Right cardiac atrium (tissue), 5 donors: Measurements from ENCODE around the gene CYP27A1. TPM values are rescaled to one million over a fixed set of nuclear protein-coding genes. Genes with fewer than 3 reads are reported as not detected.

Source experiments
- ATAC-seq, 2 donors: fragments of 200-7000 bp; cut with Tn5 transposase; one replicate each; pipeline versions ENCODE4 v1.8.0 to v1.9.1; 2020; ENCODE audit warnings: moderate library complexity in 2 of 2, mild to moderate bottlenecking in 1 of 2
- DNase-seq, 3 donors: peaks; one replicate each; pipeline ENCODE4 v3.0.0-alpha.2; 2020
- H3K27ac ChIP-seq: one replicate; pipeline ENCODE4 v1.5.1; 2013; ENCODE audit warnings: mild to moderate bottlenecking, low read length, control low read depth, moderate library complexity
- H3K27me3 ChIP-seq: one replicate; pipeline ENCODE4 v1.6.1; 2013; ENCODE audit not compliant: control insufficient read depth, insufficient read depth
- H3K4me1 ChIP-seq: one replicate; pipeline ENCODE4 v1.6.1; 2013; ENCODE audit warnings: low read length; ENCODE audit not compliant: control insufficient read depth, insufficient read depth
- H3K4me3 ChIP-seq: one replicate; pipeline ENCODE4 v1.5.1; 2013; ENCODE audit warnings: low read length, control low read depth
- H3K9me3 ChIP-seq: one replicate; pipeline ENCODE4 v1.6.1; 2013; ENCODE audit warnings: low read length; ENCODE audit not compliant: control insufficient read depth
- WGBS: extraction: QIAGEN DNeasy Blood & Tissue Kit; methylation state at CpG from one replicate; pipeline ENCODE4 v1.1.7; 2013; 5-methylcytosine and 5-hydroxymethylcytosine counted together
- intact Hi-C, 4 donors: fragments of 100-400 bp; cut with DNase I; formaldehyde crosslinking; loops; one replicate each; pipeline versions ENCODE4 v1.11.0 to v1.14.0; 2022 to 2023
- polyA plus RNA-seq: library from polyadenylated mRNA; stranded (reverse); fragments of 200-250 nt; gene quantifications from one replicate; pipeline ENCODE4 v1.2.3, GENCODE V29; 2013
- total RNA-seq, 4 donors: library from RNA; stranded (reverse); fragmentation: NEBNext Ultra II Directional; extraction: Animal tissue kit (Norgen Biotek cat#: 25700); gene quantifications; one replicate each; pipeline ENCODE4 v1.2.1, GENCODE V29; 2021
- donor health status: healthy with polysubstance abuse.
- donor health status: DM: no; HTN: yes; CAD: no.
- donor health status: DM: no; HTN: no; CAD: no.
- donor health status: DM: no; HTN: yes; CAD: no; lungs with severe emphysema.
- donor health status: DM: yes; HTN: yes; CAD: no.

Gene CYP27A1
- total and polyA plus RNA-seq, 5 donors: 14.0 to 20.2 (median 15.6) TPM

DNA sequence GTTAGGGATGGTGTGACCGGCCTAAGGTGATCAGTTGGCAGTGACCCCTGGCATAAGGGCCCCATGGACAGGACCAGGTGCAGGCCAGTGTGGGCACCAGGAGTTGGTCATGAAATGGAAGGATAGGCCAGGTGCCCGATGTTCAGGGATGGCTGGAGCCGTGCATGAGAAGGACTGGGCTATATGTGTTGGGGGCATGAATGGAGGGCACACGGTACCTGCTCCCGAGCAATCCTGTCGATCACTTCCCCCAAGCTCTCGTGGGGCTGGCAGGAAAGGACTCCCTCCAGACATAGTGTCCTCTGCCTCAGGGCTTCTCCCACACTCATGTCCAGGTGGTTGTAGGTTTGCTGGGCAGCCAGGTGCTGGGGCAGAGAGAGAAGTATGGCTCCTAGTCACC, 42.1 kb downstream of the CYP27A1 start:
- DNase-seq (no peak), ATAC-seq (no peak)
- no peaks in the 10 kb centered on the region for H3K4me1 ChIP-seq
- WGBS: 93% methylated on average over 7 of the region's 7 CpGs
- no peaks in the 10 kb centered on the region for H3K27me3 ChIP-seq
- H3K27ac ChIP-seq: no peak overlapping the region
- intact Hi-C loops: no loop called here
- no peaks in the 10 kb centered on the region for H3K9me3 ChIP-seq
- H3K4me3 ChIP-seq: no peak overlapping the region

DNA sequence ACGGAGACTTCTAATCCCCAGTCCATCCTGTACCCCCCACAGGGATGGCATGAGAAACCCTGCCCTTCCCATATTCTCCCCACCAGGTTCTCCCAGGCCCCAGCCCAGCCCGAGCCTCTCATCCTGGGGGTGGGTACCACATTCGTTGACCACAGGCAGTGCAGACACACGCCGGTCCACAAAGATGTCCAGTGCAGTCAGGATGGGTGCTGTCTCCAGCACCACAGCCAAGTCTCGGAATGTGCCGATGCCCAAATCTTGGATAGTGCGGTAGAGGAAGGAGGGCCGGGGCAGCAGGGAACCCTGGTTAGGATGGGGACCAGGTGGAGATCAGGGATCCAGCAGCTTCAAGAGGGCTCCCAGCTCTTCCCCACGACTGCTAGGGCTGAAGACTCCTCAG, 44.8 kb downstream of the CYP27A1 start:
- DNase-seq (no peak), ATAC-seq (no peak)
- Histone ChIP-seq H3K9me3 (no peaks in the 10 kb centered on the region), H3K4me3 (no peak overlapping the region), H3K27me3 (no peaks in the 10 kb centered on the region), H3K27ac (no peak overlapping the region), H3K4me1 (peaks cover 1% of the 10 kb centered on the region)
- intact Hi-C loops: no loop called here
- WGBS: 86% methylated on average over 10 of the region's 10 CpGs

DNA sequence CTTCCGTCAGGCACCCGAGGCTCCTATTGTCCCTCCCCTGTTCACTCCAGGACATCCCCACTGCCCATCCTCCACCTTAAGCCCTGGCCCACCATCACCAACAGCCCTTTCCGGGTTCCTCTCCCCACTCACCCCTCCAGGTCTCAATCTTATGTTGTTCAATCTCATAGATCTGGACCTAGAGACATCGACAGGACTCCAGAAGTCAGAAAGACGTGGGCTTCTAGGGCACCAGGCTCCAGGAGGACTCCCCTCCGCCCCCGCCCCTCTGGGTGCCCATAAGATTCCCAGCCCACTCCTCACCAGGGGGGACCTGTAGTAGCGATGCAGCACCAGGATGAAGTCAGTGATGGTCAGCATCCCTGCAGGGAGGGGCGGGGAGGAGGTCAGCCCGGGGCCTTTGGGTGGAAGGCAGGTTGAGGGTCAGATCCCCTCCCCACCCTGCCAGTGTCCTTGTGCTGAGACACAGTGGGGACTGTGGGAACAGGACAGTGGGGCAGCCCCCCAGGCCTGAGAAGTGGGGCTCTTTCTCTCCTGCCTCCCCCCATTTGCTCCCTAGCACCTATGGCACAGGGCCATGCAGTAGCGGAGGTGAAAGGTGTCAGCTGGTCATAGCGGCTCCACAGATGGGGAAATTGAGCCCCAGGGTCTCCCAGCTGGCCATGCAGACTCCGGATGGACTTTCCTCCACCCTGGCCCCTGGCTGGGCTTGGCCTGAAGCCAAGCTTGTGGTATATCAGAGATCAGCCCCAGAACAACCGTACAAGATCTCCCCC, 45.9 kb downstream of the CYP27A1 start:
- H3K27me3 ChIP-seq: no peaks in the 10 kb centered on the region
- intact Hi-C loops: no loop called here
- H3K9me3 ChIP-seq: no peaks in the 10 kb centered on the region
- H3K4me3 ChIP-seq: no peak overlapping the region
- H3K4me1 ChIP-seq: peaks cover 5% of the 10 kb centered on the region
- ATAC-seq (no peak), DNase-seq (no peak)
- no peak overlapping the region for H3K27ac ChIP-seq
- 66% methylated on average over 14 of the region's 14 CpGs for WGBS

DNA sequence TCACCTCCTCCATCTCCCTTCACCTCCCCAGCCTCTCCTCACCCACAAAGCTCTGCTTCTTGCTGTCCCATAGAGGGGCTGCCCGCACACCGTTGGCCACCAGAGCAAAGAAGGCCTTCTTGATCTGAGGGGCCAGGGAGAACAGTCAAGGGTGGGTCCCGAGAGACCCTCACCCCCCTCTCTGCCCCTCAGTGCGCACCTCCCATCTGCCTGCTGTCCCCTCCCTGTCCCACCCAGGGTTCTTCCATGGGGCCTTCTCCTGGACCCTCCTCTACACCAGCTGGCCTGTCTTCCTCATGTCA, 46.5 kb downstream of the CYP27A1 start:
- H3K4me1 ChIP-seq: peaks cover 7% of the 10 kb centered on the region

DNA sequence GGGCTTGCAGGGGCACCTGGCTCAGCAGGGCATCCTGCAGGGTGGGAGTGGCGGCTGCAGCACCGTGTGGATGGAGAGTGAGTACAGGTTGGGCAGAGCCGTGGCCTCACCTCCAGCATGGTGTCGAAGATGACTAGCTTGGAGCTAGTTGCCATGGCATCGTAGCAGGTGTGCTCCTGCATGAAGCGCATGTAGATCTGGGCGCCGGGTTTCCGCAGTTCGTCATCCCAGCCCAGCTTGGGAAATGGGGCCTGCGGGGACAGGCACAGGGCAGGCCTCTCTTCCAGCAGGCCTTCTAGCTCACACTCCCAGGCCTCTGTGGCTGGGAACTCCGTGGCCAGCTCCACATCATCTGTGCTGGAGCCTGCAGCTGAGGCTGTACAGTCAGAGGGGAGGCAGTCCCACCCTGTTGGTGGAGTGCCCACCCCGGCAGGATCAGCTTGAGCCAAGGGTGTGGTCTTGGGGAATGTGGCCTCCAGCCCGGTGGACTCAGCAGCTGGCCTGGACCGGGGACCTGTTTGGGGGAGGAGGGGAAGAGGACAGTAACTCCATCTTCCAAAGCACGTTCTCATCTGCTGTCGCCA, 48.0 kb downstream of the CYP27A1 start:
- ATAC-seq (peak; percentile 43 to 59), DNase-seq (peak; percentile 75 to 87 (median 82))
- Histone ChIP-seq H3K4me3 (no peak overlapping the region), H3K9me3 (no peaks in the 10 kb centered on the region), H3K4me1 (peaks cover 7% of the 10 kb centered on the region), H3K27me3 (no peaks in the 10 kb centered on the region), H3K27ac (no peak overlapping the region)
- 64% methylated on average over 17 of the region's 17 CpGs for WGBS
- intact Hi-C loops: loop anchor here in 1 of 4 donors (10.0 kb wide), 1 partner anchor 115 kb away; the partner anchor contains the start of gene TTLL4

More for the DNA sequence above, 46.5 kb downstream of the CYP27A1 start:
- DNase-seq (no peak), ATAC-seq (no peak)
- H3K27ac ChIP-seq: no peak overlapping the region
- H3K27me3 ChIP-seq: no peaks in the 10 kb centered on the region
- intact Hi-C loops: no loop called here
- no peak overlapping the region for H3K4me3 ChIP-seq
- 83% methylated on average over 4 of the region's 4 CpGs for WGBS
- H3K9me3 ChIP-seq: no peaks in the 10 kb centered on the region

DNA sequence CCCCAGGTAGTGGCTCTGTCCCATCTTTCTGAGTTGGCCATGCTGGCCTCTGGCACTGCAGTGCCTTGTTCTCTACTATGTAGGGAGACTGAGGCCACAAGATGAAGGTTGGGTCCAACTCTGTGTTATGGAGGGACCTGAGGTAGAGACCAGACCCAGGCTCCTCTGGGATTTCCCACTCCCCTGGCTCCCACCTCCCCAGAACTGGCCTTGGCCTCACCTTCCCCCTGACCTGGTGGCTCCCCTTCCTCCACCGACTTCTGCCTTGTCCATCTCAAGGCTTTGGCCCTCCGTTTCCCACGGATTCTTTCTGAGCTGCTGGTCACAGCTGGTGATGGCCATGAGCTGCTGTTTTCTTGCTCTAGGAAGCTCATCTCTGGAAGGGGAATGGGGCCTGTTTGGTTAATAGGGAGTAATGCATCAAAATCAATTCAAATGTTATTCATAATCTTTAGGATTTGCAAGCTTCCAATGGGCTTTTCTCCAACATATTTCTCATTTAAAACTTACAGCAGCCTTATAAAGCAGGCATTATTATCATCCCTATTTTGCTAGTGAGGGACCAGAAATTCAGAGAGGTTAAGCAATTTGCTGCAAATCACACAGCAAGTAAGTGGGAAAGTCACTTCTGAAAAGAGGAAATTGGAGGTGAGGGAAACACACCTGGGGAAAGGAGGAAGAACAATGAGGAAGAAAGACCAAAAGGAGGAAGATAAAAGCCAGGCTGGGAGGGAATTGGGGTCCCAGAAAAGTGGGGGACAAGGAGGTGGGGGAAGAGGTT, 48.8 kb downstream of the CYP27A1 start:
- no peaks in the 10 kb centered on the region for H3K9me3 ChIP-seq
- H3K4me1 ChIP-seq: peaks cover 7% of the 10 kb centered on the region
- intact Hi-C loops: loop anchor here in 1 of 4 donors (10.0 kb wide), 1 partner anchor 116 kb away; the partner anchor contains the start of gene TTLL4
- no peak overlapping the region for H3K27ac ChIP-seq
- 53% methylated on average over 3 of the region's 3 CpGs for WGBS
- ATAC-seq (no peak), DNase-seq (no peak)
- H3K4me3 ChIP-seq: no peak overlapping the region
- H3K27me3 ChIP-seq: no peaks in the 10 kb centered on the region

DNA sequence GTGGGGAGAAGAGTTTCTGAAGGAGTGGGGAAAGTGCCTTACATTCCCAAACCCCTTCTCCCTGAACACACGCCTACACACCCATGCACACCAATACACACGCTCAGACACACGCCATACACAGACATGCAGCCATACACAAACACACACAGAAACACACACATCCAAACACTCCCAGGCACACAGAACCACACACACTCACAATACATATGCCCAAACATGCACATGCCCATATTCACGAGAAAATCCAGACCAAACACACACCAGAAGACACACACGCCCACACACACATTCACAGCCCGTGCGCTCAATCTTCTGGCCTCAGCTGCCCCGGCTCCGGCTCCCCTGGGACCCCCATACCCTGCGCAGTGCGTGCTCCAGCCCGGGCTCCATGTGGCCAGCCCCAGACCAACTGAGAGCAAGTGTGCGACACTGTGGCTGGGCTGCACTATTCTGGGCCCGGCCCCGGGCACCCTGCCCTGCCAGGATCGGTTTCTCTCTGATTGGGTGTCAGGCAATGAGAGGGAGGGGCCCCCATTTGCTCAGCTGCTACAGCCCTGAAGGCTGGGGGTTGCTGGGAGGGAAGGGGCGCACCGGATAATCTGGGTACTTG, 49.5 kb downstream of the CYP27A1 start, which contains the start of gene PRKAG3:
Gene PRKAG3 (minus strand): TSS at position 426 of the 613 bp plus-strand sequence.
- 56% methylated on average over 18 of the region's 18 CpGs for WGBS
- intact Hi-C loops: loop anchor here in 1 of 4 donors (10.0 kb wide), 1 partner anchor 117 kb away; the partner anchor contains the start of gene TTLL4
- Histone ChIP-seq H3K9me3 (no peaks in the 10 kb centered on the region), H3K4me1 (peaks cover 7% of the 10 kb centered on the region), H3K27ac (peak within 1 kb of the TSS; percentile 40), H3K4me3 (no peak within 1 kb of the TSS), H3K27me3 (no peaks in the 10 kb centered on the region)
- DNase-seq (peak; percentile 75 to 90 (median 86)), ATAC-seq (peak; percentile 68 to 72)

DNA sequence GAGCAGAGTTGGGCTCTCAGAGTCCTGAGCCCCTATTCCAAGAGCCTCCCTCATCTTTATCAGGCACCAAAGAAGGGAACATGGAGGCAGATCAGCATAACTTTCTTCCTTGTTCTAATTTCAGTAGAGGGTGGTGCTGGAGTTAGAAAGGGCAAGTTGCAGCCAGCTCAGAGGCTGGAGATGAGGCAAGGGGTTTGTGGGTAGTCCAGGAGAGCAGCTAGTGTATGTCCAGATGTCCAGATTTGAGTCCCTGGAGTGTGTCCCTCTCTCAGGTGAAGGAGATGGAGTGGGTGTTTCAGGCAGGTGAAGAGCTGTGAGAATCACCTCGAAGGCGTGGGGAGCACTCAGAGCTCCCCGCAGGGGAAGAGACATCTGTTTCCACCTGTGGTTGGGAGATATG, 50.1 kb downstream of the CYP27A1 start:
- H3K27ac ChIP-seq: peak overlapping the region; percentile 40
- DNase-seq: no peak
- H3K27me3 ChIP-seq: no peaks in the 10 kb centered on the region
- no peaks in the 10 kb centered on the region for H3K9me3 ChIP-seq
- H3K4me3 ChIP-seq: no peak overlapping the region
- 57% methylated on average over 3 of the region's 3 CpGs for WGBS
- ATAC-seq: peak in 1 of 2 donors; percentile 43
- intact Hi-C loops: loop anchor here in 1 of 4 donors (10.0 kb wide), 1 partner anchor 117 kb away; the partner anchor contains the start of gene TTLL4
- peaks cover 7% of the 10 kb centered on the region for H3K4me1 ChIP-seq

DNA sequence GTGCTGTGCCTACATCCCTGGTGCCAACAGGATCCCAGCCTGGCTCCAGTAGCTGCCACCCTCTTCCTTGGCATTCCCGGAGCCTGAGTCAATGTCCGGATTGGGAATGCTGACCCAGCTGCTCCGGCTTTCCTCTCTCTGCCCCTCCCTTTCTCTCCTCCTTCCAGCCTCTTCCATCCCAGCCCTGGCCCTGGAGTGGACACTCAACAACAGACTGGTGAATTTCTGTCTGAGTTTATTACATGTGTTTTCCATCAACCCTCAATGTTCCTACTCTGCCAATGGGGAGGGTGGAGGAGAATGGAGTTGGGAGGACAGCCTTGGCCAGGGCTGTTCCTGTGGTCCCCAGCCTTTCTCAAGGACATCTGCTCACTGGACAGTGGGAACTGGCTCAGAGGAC, 50.6 kb downstream of the CYP27A1 start:
- WGBS: 51% methylated on average over 3 of the region's 3 CpGs
- H3K27me3 ChIP-seq: no peaks in the 10 kb centered on the region
- intact Hi-C loops: loop anchor here in 1 of 4 donors (10.0 kb wide), 1 partner anchor 118 kb away; the partner anchor contains the start of gene TTLL4
- no peaks in the 10 kb centered on the region for H3K9me3 ChIP-seq
- ATAC-seq (peak; percentile 75 to 79), DNase-seq (peak; percentile 67 to 86 (median 80))
- no peak overlapping the region for H3K4me3 ChIP-seq
- peaks cover 7% of the 10 kb centered on the region for H3K4me1 ChIP-seq
- H3K27ac ChIP-seq: peak overlapping the region; percentile 40

DNA sequence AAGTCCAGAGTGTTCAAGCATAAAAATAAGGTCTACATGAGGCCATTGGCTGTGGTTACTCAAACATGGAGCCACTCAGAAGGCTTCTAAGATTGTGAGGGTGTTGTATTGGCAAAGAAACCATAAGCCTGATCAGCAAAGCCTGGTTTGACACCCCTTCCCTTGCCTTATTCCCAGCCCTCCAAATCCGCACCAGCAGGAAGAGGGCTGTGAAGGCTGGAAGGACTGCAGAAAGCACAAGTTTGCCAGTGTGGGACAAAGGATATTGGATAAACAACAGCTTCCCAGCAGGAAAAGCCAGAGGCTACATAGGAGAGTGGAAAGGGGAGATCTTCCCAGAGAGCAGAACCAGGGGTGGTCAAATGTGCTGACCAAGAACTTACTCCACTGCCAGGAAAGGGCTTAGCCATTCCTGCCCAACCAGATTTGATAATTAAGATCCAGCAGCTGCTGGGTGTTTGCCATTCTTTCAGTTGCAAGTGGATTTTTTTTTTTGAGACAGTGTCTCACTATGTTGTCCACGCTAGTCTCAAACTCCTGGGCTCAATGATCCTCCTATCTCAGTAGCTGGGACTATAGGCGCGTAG, 51.2 kb downstream of the CYP27A1 start:
- DNase-seq (no peak), ATAC-seq (no peak)
- intact Hi-C loops: loop anchor here in 1 of 4 donors (10.0 kb wide), 1 partner anchor 118 kb away; the partner anchor contains the start of gene TTLL4
- Histone ChIP-seq H3K27me3 (no peaks in the 10 kb centered on the region), H3K27ac (peak overlapping the region; percentile 67), H3K9me3 (no peaks in the 10 kb centered on the region), H3K4me3 (no peak overlapping the region), H3K4me1 (peaks cover 7% of the 10 kb centered on the region)
- WGBS: 61% methylated on average over 4 of the region's 4 CpGs
